ENCODE measurements around the gene CCL16. TPM values are rescaled to one million over a fixed set of nuclear protein-coding genes. Genes with fewer than 3 reads are reported as not detected.
"Not testable (repeated sequence)": the region's sequence is repeated elsewhere in the genome, so short reads cannot be mapped to it uniquely, and the experiment has no call there.

The CCL16 gene
- total RNA-seq, 3 donors from 2014 or later, result 0.48 TPM; not detected in 2

GRCh38 chr17:36001110-36001771 is 19.9 kb upstream of the CCL16 start, which contains the start of gene CCL15:
Gene CCL15, minus strand, starts transcription at chr17:36001553. Its CDS starts 61 bp downstream, at chr17:36001492.
- Histone ChIP-seq H3K4me3 (no peak within 1 kb of the TSS), H3K9me3 (no peaks in the 10 kb centered on the region), H3K27ac (no peak within 1 kb of the TSS), H3K27me3 (no peaks in the 10 kb centered on the region), H3K36me3 (no peaks in the 10 kb centered on the region), H3K4me1 (no peaks in the 10 kb centered on the region)
- TF ChIP-seq POLR2A (IDR thresholded peaks at IDR 0.05) (no peak), POLR2AphosphoS5 (IDR thresholded peaks at IDR 0.05) (no peak)
- TF ChIP-seq, protein P1, sequence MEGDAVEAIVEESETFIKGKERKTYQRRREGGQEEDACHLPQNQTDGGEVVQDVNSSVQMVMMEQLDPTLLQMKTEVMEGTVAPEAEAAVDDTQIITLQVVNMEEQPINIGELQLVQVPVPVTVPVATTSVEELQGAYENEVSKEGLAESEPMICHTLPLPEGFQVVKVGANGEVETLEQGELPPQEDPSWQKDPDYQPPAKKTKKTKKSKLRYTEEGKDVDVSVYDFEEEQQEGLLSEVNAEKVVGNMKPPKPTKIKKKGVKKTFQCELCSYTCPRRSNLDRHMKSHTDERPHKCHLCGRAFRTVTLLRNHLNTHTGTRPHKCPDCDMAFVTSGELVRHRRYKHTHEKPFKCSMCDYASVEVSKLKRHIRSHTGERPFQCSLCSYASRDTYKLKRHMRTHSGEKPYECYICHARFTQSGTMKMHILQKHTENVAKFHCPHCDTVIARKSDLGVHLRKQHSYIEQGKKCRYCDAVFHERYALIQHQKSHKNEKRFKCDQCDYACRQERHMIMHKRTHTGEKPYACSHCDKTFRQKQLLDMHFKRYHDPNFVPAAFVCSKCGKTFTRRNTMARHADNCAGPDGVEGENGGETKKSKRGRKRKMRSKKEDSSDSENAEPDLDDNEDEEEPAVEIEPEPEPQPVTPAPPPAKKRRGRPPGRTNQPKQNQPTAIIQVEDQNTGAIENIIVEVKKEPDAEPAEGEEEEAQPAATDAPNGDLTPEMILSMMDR (IDR thresholded peaks at IDR 0.05), result no peak
- no peak for DNase-seq (ENCODE audit: low spot score in 2 of 2)
- intact Hi-C loops (cut with DNase I; ENCODE audit: low total_unique reads), result no loop called here

DNA sequence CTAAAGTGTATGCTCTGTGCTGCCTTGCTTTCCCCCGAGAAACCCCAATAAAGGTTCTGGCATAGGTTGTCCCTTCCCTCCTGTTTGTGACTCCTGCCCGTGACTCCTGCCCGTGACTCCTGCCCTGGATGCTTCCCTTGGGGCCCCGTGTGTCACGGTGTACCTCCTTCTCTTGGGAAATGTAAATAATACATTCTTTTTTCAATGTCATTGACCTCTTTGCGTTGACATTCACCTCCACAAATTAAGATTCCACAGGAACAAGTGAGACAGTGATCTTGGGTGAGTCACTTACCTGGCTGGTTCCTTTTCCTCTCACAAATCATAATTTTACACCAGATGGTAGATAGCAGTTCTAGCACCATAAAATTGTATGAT is 19.4 kb upstream of the CCL16 start:
- TF ChIP-seq POLR2A (IDR thresholded peaks at IDR 0.05) (no peak), POLR2AphosphoS5 (IDR thresholded peaks at IDR 0.05) (no peak)
- TF ChIP-seq, protein P1 (IDR thresholded peaks at IDR 0.05), result no peak
- Histone ChIP-seq H3K4me1 (no peaks in the 10 kb centered on the region), H3K9me3 (no peaks in the 10 kb centered on the region), H3K4me3 (no peak overlapping the region), H3K36me3 (no peaks in the 10 kb centered on the region), H3K27me3 (no peaks in the 10 kb centered on the region), H3K27ac (no peak overlapping the region)
- intact Hi-C loops (cut with DNase I; ENCODE audit: low total_unique reads), result no loop called here
- DNase-seq (ENCODE audit: low spot score in 2 of 2), result no peak

DNA sequence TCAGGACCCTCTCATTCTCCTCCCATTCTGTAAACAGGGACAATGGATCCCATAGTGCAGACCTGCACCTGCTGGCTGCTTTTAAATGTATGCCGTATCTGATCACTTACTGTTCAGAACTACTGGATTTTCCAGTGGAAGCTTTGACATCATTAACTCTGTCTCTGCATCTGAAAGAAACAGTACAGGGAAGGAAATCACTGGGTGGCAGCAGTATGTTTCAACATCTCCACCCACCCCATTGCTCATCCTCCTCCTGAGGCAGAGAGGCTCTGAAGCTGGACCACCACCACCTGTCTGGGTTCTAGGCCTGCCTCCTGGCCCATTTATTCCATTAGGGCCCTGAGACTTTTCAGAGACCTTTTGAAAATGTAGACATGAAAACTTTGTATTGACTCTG is 17.5 kb upstream of the CCL16 start:
- Histone ChIP-seq H3K27me3 (no peaks in the 10 kb centered on the region), H3K36me3 (no peaks in the 10 kb centered on the region), H3K4me3 (no peak overlapping the region), H3K27ac (no peak overlapping the region), H3K9me3 (peaks cover 0 to 7% of the 10 kb centered on the region in 2 donors), H3K4me1 (no peaks in the 10 kb centered on the region)
- intact Hi-C loops (cut with DNase I; ENCODE audit: low total_unique reads), result no loop called here
- no peak for TF ChIP-seq POLR2A (IDR thresholded peaks at IDR 0.05)
- TF ChIP-seq, protein P1 (IDR thresholded peaks at IDR 0.05), result no peak
- no peak for TF ChIP-seq POLR2AphosphoS5 (IDR thresholded peaks at IDR 0.05)
- DNase-seq (ENCODE audit: low spot score in 2 of 2), result no peak

DNA sequence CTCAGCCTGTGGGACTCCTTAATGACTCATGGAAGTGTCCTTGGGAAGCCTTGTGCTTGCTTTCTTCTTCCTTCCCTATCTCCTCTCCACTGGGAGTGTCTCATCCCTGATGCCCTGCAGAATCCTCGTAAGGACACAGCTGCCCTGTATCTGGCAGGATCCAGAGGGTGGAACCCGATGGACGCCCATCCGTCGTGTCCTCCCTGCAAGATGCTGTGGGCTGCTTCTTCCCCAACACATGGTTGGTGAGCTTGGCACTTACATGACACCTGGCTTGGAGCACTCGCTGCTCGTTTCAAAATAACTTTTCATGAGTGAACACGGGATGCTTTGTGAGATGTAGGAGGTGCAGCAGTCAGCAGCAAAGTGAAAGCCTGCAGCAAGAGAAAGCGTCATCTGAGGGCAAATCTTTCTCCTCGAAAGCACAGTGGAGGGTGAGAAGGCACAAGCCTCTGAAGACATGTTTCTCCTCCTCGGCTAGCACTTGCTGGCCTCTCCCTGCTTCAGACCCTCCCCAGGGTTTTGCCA is 16.8 kb upstream of the CCL16 start:
- Histone ChIP-seq H3K27me3 (no peaks in the 10 kb centered on the region), H3K9me3 (peaks cover 0 to 7% of the 10 kb centered on the region in 2 donors), H3K27ac (no peak overlapping the region), H3K4me1 (no peaks in the 10 kb centered on the region), H3K36me3 (no peaks in the 10 kb centered on the region), H3K4me3 (no peak overlapping the region)
- no peak for DNase-seq (ENCODE audit: low spot score in 2 of 2)
- intact Hi-C loops (cut with DNase I; ENCODE audit: low total_unique reads), result no loop called here
- TF ChIP-seq POLR2AphosphoS5 (IDR thresholded peaks at IDR 0.05), result no peak
- TF ChIP-seq, protein P1 (IDR thresholded peaks at IDR 0.05), result no peak
- no peak for TF ChIP-seq POLR2A (IDR thresholded peaks at IDR 0.05)

DNA sequence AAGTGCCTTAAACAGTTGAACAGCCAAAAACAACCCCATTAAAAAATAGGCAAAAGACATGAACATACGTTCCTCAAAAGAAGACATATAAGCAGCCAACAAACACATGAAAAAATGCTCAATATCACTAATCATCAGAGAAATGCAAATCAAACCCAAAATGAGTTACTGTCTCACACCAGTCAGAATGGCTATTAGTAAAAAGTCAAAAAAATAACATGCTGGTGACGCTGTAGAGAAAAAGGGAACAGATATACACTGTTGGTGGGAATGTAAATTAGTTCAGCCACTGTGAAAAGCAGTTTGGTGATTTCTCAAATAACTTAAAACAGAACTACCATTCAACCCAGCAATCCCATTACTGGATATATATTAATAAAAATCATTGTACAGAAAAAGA is 14.0 kb upstream of the CCL16 start:
- intact Hi-C loops (cut with DNase I; ENCODE audit: low total_unique reads), result not testable (repeated sequence)

More for the DNA sequence above, 14.0 kb upstream of the CCL16 start:
- DNase-seq (ENCODE audit: low spot score in 2 of 2); H3K27ac ChIP-seq; H3K27me3 ChIP-seq; H3K36me3 ChIP-seq; H3K4me3 ChIP-seq; H3K9me3 ChIP-seq; H3K4me1 ChIP-seq: not testable (repeated sequence)
